ENCODE results near the gene TRIOBP. TPM values are rescaled to one million over a fixed set of nuclear protein-coding genes. Genes with fewer than 3 reads are reported as not detected.

TRIOBP gene
- total and polyA plus RNA-seq, 2 donors (not counting 3 experiments of a cell fraction or from before 2014, with no cell fraction given): 60.6 to 104 TPM

DNA sequence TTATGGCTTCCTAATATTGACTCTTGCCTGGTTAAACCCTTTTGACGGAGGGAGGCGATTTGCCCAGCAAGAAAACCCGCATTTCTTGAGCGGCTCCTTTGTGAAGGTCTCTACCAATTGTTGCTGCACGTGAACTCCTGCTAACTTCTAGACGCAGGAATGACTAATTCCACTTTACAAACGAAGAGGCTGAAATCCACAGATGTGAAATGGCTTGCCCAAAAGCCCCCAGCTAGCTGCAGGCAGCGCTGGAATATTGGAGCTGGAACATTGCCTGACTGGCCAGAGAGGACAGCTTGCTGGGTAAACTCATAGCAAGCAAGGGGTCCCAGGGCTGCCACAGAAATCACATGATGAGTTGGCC lies 111.4 kb downstream of the TRIOBP start:
- no peak for TF ChIP-seq GATA2 (IDR thresholded peaks at IDR 0.05; ENCODE audit: insufficient read depth, insufficient read length, low read depth, low read length)
- no peak for TF ChIP-seq POLR2A (IDR thresholded peaks at IDR 0.05; ENCODE audit: low read depth, low read length)
- TF ChIP-seq MYC (IDR thresholded peaks at IDR 0.05; ENCODE audit: low read depth, low read length): no peak
- no peak for TF ChIP-seq JUN (IDR thresholded peaks at IDR 0.05; ENCODE audit: borderline replicate concordance, insufficient read depth, insufficient read length, low read depth)
- TF ChIP-seq, protein P1, sequence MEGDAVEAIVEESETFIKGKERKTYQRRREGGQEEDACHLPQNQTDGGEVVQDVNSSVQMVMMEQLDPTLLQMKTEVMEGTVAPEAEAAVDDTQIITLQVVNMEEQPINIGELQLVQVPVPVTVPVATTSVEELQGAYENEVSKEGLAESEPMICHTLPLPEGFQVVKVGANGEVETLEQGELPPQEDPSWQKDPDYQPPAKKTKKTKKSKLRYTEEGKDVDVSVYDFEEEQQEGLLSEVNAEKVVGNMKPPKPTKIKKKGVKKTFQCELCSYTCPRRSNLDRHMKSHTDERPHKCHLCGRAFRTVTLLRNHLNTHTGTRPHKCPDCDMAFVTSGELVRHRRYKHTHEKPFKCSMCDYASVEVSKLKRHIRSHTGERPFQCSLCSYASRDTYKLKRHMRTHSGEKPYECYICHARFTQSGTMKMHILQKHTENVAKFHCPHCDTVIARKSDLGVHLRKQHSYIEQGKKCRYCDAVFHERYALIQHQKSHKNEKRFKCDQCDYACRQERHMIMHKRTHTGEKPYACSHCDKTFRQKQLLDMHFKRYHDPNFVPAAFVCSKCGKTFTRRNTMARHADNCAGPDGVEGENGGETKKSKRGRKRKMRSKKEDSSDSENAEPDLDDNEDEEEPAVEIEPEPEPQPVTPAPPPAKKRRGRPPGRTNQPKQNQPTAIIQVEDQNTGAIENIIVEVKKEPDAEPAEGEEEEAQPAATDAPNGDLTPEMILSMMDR (IDR thresholded peaks at IDR 0.05; ENCODE audit: extremely low read depth in 1 of 2, insufficient read depth in 1 of 2, low read depth in 1 of 2, low read length in 2 of 2): no peak
- no peak for TF ChIP-seq EZH2 (IDR thresholded peaks at IDR 0.05; ENCODE audit: borderline replicate concordance, low read depth, low read length, severe bottlenecking)
- TF ChIP-seq, protein P2, sequence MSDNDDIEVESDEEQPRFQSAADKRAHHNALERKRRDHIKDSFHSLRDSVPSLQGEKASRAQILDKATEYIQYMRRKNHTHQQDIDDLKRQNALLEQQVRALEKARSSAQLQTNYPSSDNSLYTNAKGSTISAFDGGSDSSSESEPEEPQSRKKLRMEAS (IDR thresholded peaks at IDR 0.05; ENCODE audit: insufficient read depth, insufficient read length): no peak
- no peak for TF ChIP-seq FOS (IDR thresholded peaks at IDR 0.05; ENCODE audit: borderline replicate concordance, insufficient read depth, low read length)
- no peak for TF ChIP-seq POLR2AphosphoS5 (IDR thresholded peaks at IDR 0.05; ENCODE audit: insufficient read depth, low read depth, low read length)
- DNase-seq (ENCODE audit: low read depth, low spot score): no peak
- H3K9me1 ChIP-seq (replicated peaks; ENCODE audit: control insufficient read depth, extremely low read depth, insufficient read depth, low read length): no peaks in the 10 kb centered on the region
- FAIRE-seq: no peak
- H3K27me3 ChIP-seq (ENCODE audit: control insufficient read depth in 2 of 2, insufficient read depth in 2 of 2, low read length in 2 of 2): no peaks in the 10 kb centered on the region
- peak overlapping the region; percentile 55 for H3K9ac ChIP-seq (replicated peaks; ENCODE audit: extremely low read depth, insufficient read depth, low read length)
- H3K36me3 ChIP-seq (ENCODE audit: control insufficient read depth in 2 of 2, extremely low read depth in 1 of 2, insufficient read depth in 2 of 2, low read length in 2 of 2): no peaks in the 10 kb centered on the region
- no TSS peak for BruUV-seq (replicated peaks)
- peak overlapping the region; percentile 57 to 72 (median 66) for H3K4me3 ChIP-seq (replicated peaks in 1 of 3; ENCODE audit: insufficient read depth in 1 of 3, low read depth in 1 of 3, low read length in 3 of 3)
- dilution Hi-C loops (cut with MboI; ENCODE audit: extremely low pct_ligation_motif_present, low sequenced_read_pairs) (no loop called here), intact Hi-C loops (cut with micrococcal nuclease) (loop anchor here (2.0 kb wide), 1 partner anchor 41 kb away; the partner anchor contains the start of gene EIF3L)
- peak overlapping the region; percentile 82 for H2AFZ ChIP-seq (ENCODE audit: low read depth, low read length)
- H3K79me2 ChIP-seq (ENCODE audit: control insufficient read depth, insufficient read depth, low read length): peaks cover 13% of the 10 kb centered on the region
- no peaks in the 10 kb centered on the region for H3K9me3 ChIP-seq (replicated peaks; ENCODE audit: control insufficient read depth, insufficient read depth, low read length)
- ChIA-PET POLR2A (interaction anchor here (2.2 kb wide), 1 partner anchor 9 kb away, joined by 5 read pairs; no protein-coding TSS in a partner anchor), CTCF (interaction anchor here (1.1 to 4.2 kb wide), 6 partner anchors 9 to 165 kb away, joined by 3 to 35 read pairs (median 4); no protein-coding TSS in a partner anchor)
- H3K4me1 ChIP-seq (ENCODE audit: control insufficient read depth, extremely low read depth, insufficient read depth, low read length): peaks cover 24% of the 10 kb centered on the region
- peak overlapping the region; percentile 25 for H3K27ac ChIP-seq (ENCODE audit: insufficient read depth, low read depth, low read length)
- H4K20me1 ChIP-seq (replicated peaks; ENCODE audit: control insufficient read depth, extremely low read depth, insufficient read depth, low read length): no peaks in the 10 kb centered on the region
- H3K4me2 ChIP-seq (ENCODE audit: insufficient read depth, low read length): peak overlapping the region; percentile 87

Measured in endothelial cell of umbilical vein (primary cell).